Measurements from ENCODE around the gene RDH16. TPM values are rescaled to one million over a fixed set of nuclear protein-coding genes. Genes with fewer than 3 reads are reported as not detected.
A peak's percentile ranks its signal among the peaks of the same experiment; 100 is the strongest.

Gene RDH16
- total and polyA plus RNA-seq, 10 donors, result 0.86 to 3.9 (median 2.6) TPM

- H3K27me3 ChIP-seq (replicated peaks in 1 of 7), result no peaks in the 10 kb centered on the region
- peak overlapping the region in 5 of 8 donors; percentile 12 to 57 (median 45) for H3K27ac ChIP-seq
- 54 to 66% (median 62%) methylated on average over 2 of the region's 2 CpGs for WGBS, 5 donors
Observed at GRCh38 chr12:56931474-56931978, 25.9 kb downstream of the RDH16 start.

GRCh38 chr12:56930241-56930640 lies 27.2 kb downstream of the RDH16 start:
- Histone ChIP-seq H3K36me3 (no peaks in the 10 kb centered on the region), H3K4me3 (no peak overlapping the region), H3K27ac (no peak overlapping the region), H3K27me3 (replicated peaks in 1 of 7) (no peaks in the 10 kb centered on the region), H3K9me3 (no peaks in the 10 kb centered on the region), H3K4me1 (peaks cover 0 to 28% (median 17%) of the 10 kb centered on the region in 6 donors)
- WGBS, 5 donors, result 88 to 96% (median 94%) methylated on average over 8 of the region's 8 CpGs
- no peak for DNase-seq
- TF ChIP-seq CTCF (IDR thresholded peaks at IDR 0.05 in 8 of 11, conservative IDR thresholded peaks at IDR 0.05 in 3 of 11), result no peak
- no peak for TF ChIP-seq POLR2AphosphoS5 (IDR thresholded peaks at IDR 0.05)
- intact Hi-C loops (cut with DNase I; ENCODE audit: low total_unique reads), result no loop called here

More at GRCh38 chr12:56931474-56931978, 25.9 kb downstream of the RDH16 start:
- no peak for DNase-seq
- intact Hi-C loops (cut with DNase I; ENCODE audit: low total_unique reads), result no loop called here
- Histone ChIP-seq H3K9me3 (no peaks in the 10 kb centered on the region), H3K4me1 (peaks cover 0 to 28% (median 17%) of the 10 kb centered on the region in 6 donors), H3K4me3 (no peak overlapping the region), H3K36me3 (no peaks in the 10 kb centered on the region)
- no peak for TF ChIP-seq CTCF (IDR thresholded peaks at IDR 0.05 in 8 of 11, conservative IDR thresholded peaks at IDR 0.05 in 3 of 11)

GRCh38 chr12:56929780-56930179 lies 27.6 kb downstream of the RDH16 start:
- Histone ChIP-seq H3K27me3 (replicated peaks in 1 of 7) (no peaks in the 10 kb centered on the region), H3K4me1 (peaks cover 0 to 28% (median 17%) of the 10 kb centered on the region in 6 donors), H3K9me3 (no peaks in the 10 kb centered on the region), H3K4me3 (no peak overlapping the region), H3K27ac (no peak overlapping the region), H3K36me3 (no peaks in the 10 kb centered on the region)
- intact Hi-C loops (cut with DNase I; ENCODE audit: low total_unique reads), result no loop called here
- TF ChIP-seq CTCF (IDR thresholded peaks at IDR 0.05 in 8 of 11, conservative IDR thresholded peaks at IDR 0.05 in 3 of 11), result no peak
- TF ChIP-seq POLR2A (IDR thresholded peaks at IDR 0.05), result no peak
- TF ChIP-seq POLR2AphosphoS5 (IDR thresholded peaks at IDR 0.05), result no peak
- 85 to 91% (median 87%) methylated on average over 4 of the region's 4 CpGs for WGBS, 5 donors
- DNase-seq, result no peak

- Histone ChIP-seq H3K4me1 (peaks cover 0 to 23% (median 17%) of the 10 kb centered on the region in 6 donors), H3K36me3 (no peaks in the 10 kb centered on the region), H3K27me3 (replicated peaks in 1 of 7) (no peaks in the 10 kb centered on the region), H3K9me3 (no peaks in the 10 kb centered on the region), H3K27ac (no peak overlapping the region), H3K4me3 (no peak overlapping the region)
- TF ChIP-seq CTCF (IDR thresholded peaks at IDR 0.05 in 8 of 11, conservative IDR thresholded peaks at IDR 0.05 in 3 of 11) (no peak), POLR2AphosphoS5 (IDR thresholded peaks at IDR 0.05) (no peak), POLR2A (IDR thresholded peaks at IDR 0.05) (no peak)
- intact Hi-C loops (cut with DNase I; ENCODE audit: low total_unique reads), result no loop called here
- WGBS, 5 donors, result 32 to 66% (median 51%) methylated on average over 3 of the region's 3 CpGs
- no peak for DNase-seq
Observed at GRCh38 chr12:56928262-56928661, 29.1 kb downstream of the RDH16 start.
